K562 (cell line): Measurements from ENCODE around the gene GNAS-AS1. TPM values are rescaled to one million over a fixed set of nuclear protein-coding genes. Genes with fewer than 3 reads are reported as not detected.
A peak's percentile ranks its signal among the peaks of the same experiment; 100 is the strongest.

ENCODE experiments used
- ATAC-seq: fragments of 200-7000 bp; cut with Tn5 transposase; 3 replicates; pipeline ENCODE4 v1.9.1; 2020; ENCODE audit warnings: moderate library complexity
- BruUV-seq: library from RNA; stranded (reverse); fragments of 400-500 nt; replicated peaks from 2 replicates; lab custom pipeline; 2021; lab: Mats Ljungman, UMichigan
- CTCF ChIA-PET: fragments of 300-600 bp; formaldehyde crosslinking; extraction: SDS; loops from one replicate; lab custom pipeline; 2021; ENCODE audit warnings: low intra/inter-chr PET ratio; lab: Yijun Ruan, JAX
- POLR2A ChIA-PET: fragments of 300-600, 350-650 bp; sonication (Branson Sonifier 250); formaldehyde crosslinking; extraction: SDS; loops from one replicate; lab custom pipeline; 2021; ENCODE audit warnings: antibody characterized with exemption, inconsistent platforms; lab: Yijun Ruan, JAX
- DNase-seq, 4 experiments: peaks; one replicate each; pipeline versions ENCODE4 v3.0.0 to v3.0.0-alpha.2; 2011 to 2018; ENCODE audit warnings: low spot score in 3 of 4, mixed read lengths in 3 of 4; ENCODE audit errors: extremely low read depth in 1 of 4
- FAIRE-seq: peaks from 2 replicates; lab custom pipeline; 2011; peaks lifted over from hg19 to GRCh38; lab: Jason Lieb, UNC
- H2AFZ ChIP-seq: 2 replicates; pipeline ENCODE4 v1.6.0; 2011; ENCODE audit warnings: low read depth, low read length, control low read depth, inconsistent platforms
- H3K27ac ChIP-seq: fragments of 200-600 bp; 3 replicates; pipeline ENCODE4 v1.8.0; 2011; ENCODE audit warnings: low read depth, mild to moderate bottlenecking, control low read depth, inconsistent platforms, low read length, moderate library complexity, mixed read lengths; ENCODE audit errors: extremely low read depth
- H3K27me3 ChIP-seq, 2 experiments: fragments of 300-600 bp in 1 of 2; 2 replicates in 1 of 2; 3 replicates in 1 of 2; pipeline versions ENCODE4 v1.6.0 to v1.8.0; 2011; ENCODE audit warnings: inconsistent platforms in 2 of 2, low read length in 2 of 2, mild to moderate bottlenecking in 1 of 2, mixed read lengths in 1 of 2, moderate library complexity in 1 of 2; ENCODE audit not compliant: control insufficient read depth in 2 of 2, insufficient read depth in 2 of 2
- H3K36me3 ChIP-seq: fragments of 300-600 bp; 3 replicates; pipeline ENCODE4 v1.8.0; 2011; ENCODE audit warnings: mild to moderate bottlenecking, low read length, inconsistent platforms; ENCODE audit not compliant: control insufficient read depth, insufficient read depth
- H3K4me1 ChIP-seq, 2 experiments: fragments of 200-600 bp in 1 of 2; replicated peaks in 1 of 2; 2 replicates in 1 of 2; 3 replicates in 1 of 2; pipeline versions ENCODE4 v1.5.1 to v1.8.0; 2011; ENCODE audit warnings: inconsistent platforms in 2 of 2, low read length in 2 of 2, mild to moderate bottlenecking in 1 of 2, mixed read lengths in 1 of 2, moderate library complexity in 1 of 2; ENCODE audit not compliant: control insufficient read depth in 2 of 2, insufficient read depth in 2 of 2
- H3K4me2 ChIP-seq: 2 replicates; pipeline ENCODE4 v1.6.1; 2011; ENCODE audit warnings: low read length, control low read depth, inconsistent platforms, mixed read lengths; ENCODE audit not compliant: insufficient read depth
- H3K4me3 ChIP-seq: fragments of 200-600 bp; sonication (generic), shearing (Covaris generic); 2 replicates; pipeline ENCODE4 v1.5.1; 2016; ENCODE audit warnings: control low read depth, inconsistent platforms
- H3K79me2 ChIP-seq: fragments of 200-600 bp; 3 replicates; pipeline ENCODE4 v1.8.0; 2011; ENCODE audit warnings: low read length, inconsistent platforms; ENCODE audit not compliant: control insufficient read depth, insufficient read depth
- H3K9ac ChIP-seq, 2 experiments: 2 replicates each; pipeline versions ENCODE4 v1.6.0 to v1.6.1; 2011; ENCODE audit warnings: low read depth in 2 of 2, low read length in 2 of 2, control low read depth in 1 of 2, inconsistent platforms in 1 of 2, mild to moderate bottlenecking in 1 of 2, mixed read lengths in 1 of 2; ENCODE audit not compliant: insufficient read depth in 1 of 2
- H3K9me1 ChIP-seq: one replicate; pipeline ENCODE4 v1.6.0; 2011; ENCODE audit warnings: inconsistent platforms, mild to moderate bottlenecking, low read length, moderate library complexity; ENCODE audit not compliant: control insufficient read depth, insufficient read depth
- H3K9me3 ChIP-seq: replicated peaks from 2 replicates; pipeline ENCODE4 v1.5.1; 2011; ENCODE audit warnings: low read depth, low read length, inconsistent platforms; ENCODE audit not compliant: control insufficient read depth, insufficient read depth
- H4K20me1 ChIP-seq: replicated peaks from 2 replicates; pipeline ENCODE4 v1.6.1; 2011; ENCODE audit warnings: low read length, inconsistent platforms, mixed read lengths; ENCODE audit not compliant: control insufficient read depth, insufficient read depth
- ARID1B ChIP-seq: fragments of 450-650 bp; IDR thresholded peaks from 2 replicates; pipeline ENCODE4 v1.6.1; 2016; ENCODE audit warnings: antibody characterized with exemption, mild to moderate bottlenecking, inconsistent platforms
- C11orf30 ChIP-seq: fragments of 450-650 bp; IDR thresholded peaks from 2 replicates; pipeline ENCODE4 v1.6.1; 2016; ENCODE audit warnings: low read depth, mild to moderate bottlenecking
- DDX20 ChIP-seq: fragments of 450-650 bp; IDR thresholded peaks from 2 replicates; pipeline ENCODE4 v1.6.1; 2016; ENCODE audit warnings: missing genetic modification characterization, low read depth, mild to moderate bottlenecking, missing compliant biosample characterization, moderate library complexity
- EGR1 ChIP-seq: fragments of 450-650 bp; conservative IDR thresholded peaks from 2 replicates; pipeline ENCODE4 v1.6.1; 2017; ENCODE audit warnings: mild to moderate bottlenecking
- MIER1 ChIP-seq: fragments of 450-650 bp; IDR thresholded peaks from 2 replicates; pipeline ENCODE4 v1.6.1; 2016; ENCODE audit warnings: antibody characterized with exemption, mild to moderate bottlenecking, low read depth
- NFE2 ChIP-seq: IDR thresholded peaks from 2 replicates; pipeline ENCODE4 v1.6.1; 2014; ENCODE audit warnings: antibody characterized with exemption, low read depth
- PML ChIP-seq: IDR thresholded peaks from 2 replicates; pipeline ENCODE4 v1.6.1; 2012; ENCODE audit warnings: low read length, inconsistent platforms
- RBBP5 ChIP-seq: fragments of 200-600 bp; sonication (generic); IDR thresholded peaks from 2 replicates; pipeline ENCODE4 v1.6.1; 2012; ENCODE audit warnings: borderline replicate concordance, mild to moderate bottlenecking, low read length, control low read depth, inconsistent platforms; ENCODE audit not compliant: insufficient read depth, poor library complexity, severe bottlenecking
- RBM25 ChIP-seq: fragments of 200-400 bp; formaldehyde crosslinking; IDR thresholded peaks from 2 replicates; pipeline ENCODE4 v1.6.1; 2018; ENCODE audit warnings: low read length, low read depth, moderate library complexity; ENCODE audit not compliant: severe bottlenecking
- ZNF316 ChIP-seq: fragments of 450-650 bp; IDR thresholded peaks from 2 replicates; pipeline ENCODE4 v1.6.1; 2016
- WGBS: fragments of 100-300 bp; shearing (Covaris generic); methylation state at CpG from one replicate; pipeline ENCODE4 v1.1.6; 2016; ENCODE audit warnings: low coverage, mixed read lengths; ENCODE audit not compliant: insufficient coverage; ENCODE audit errors: missing lambda C conversion rate; 5-methylcytosine and 5-hydroxymethylcytosine counted together
- in situ Hi-C: fragments of 300-500 bp; cut with MboI; formaldehyde crosslinking; loops from 4 replicates; pipeline ENCODE4 v1.15.0; 2018; ENCODE audit warnings: inconsistent platforms, mixed read lengths
- intact Hi-C: fragments of 100-400 bp; cut with micrococcal nuclease; formaldehyde crosslinking; loops from 2 replicates; pipeline ENCODE4 v1.14.2; 2022
- polyA plus RNA-seq, 8 experiments: library from polyadenylated mRNA; depleted of rRNA in 4 of 8; stranded (reverse) in 5 of 8; unstranded in 3 of 8; fragments of >200 nt; fragmentation: Nextera tagmentation in 2 of 8; fragmentation: Illumina TruSeq in 1 of 8; extraction: Ambion mirVana in 2 of 8; extraction: Trizol in 1 of 8; gene quantifications; 2 replicates each; pipeline versions ENCODE4 v1.2.1 to v1.2.3, GENCODE V29; 2011 to 2014; ENCODE audit warnings: inconsistent platforms in 1 of 8, missing spikeins in 1 of 8
- total RNA-seq, 7 experiments: library from RNA; depleted of rRNA in 6 of 7; stranded (reverse); fragments of >200 nt in 6 of 7; fragmentation: Illumina TruSeq in 2 of 7; extraction: Trizol in 2 of 7; gene quantifications; 2 replicates each; pipeline versions ENCODE4 v1.2.1 to v1.2.3, GENCODE V29; 2011 to 2021; ENCODE audit warnings: low replicate concordance in 1 of 7

GNAS-AS1 gene
- total and polyA plus RNA-seq, 9 of the 15 experiments (the other 6 are each of a cell fraction or from before 2014, with no cell fraction given): 0.04 to 2.5 (median 0.25) TPM

GRCh38 chr20:58811334-58811733 is 39.4 kb downstream of the GNAS-AS1 start:
- Histone ChIP-seq H3K4me1 (no peaks in the 10 kb centered on the region), H3K9me1 (no peaks in the 10 kb centered on the region), H3K4me3 (no peak overlapping the region), H3K36me3 (no peaks in the 10 kb centered on the region), H2AFZ (no peak overlapping the region), H3K79me2 (no peaks in the 10 kb centered on the region), H3K9ac (no peak overlapping the region), H3K27ac (no peak overlapping the region), H3K4me2 (no peak overlapping the region), H3K27me3 (peaks cover 50 to 74% of the 10 kb centered on the region in 2 experiments), H4K20me1 (0 out of 2 replicates have a peak, but pooled peaks cover 14% of the 10 kb centered on the region), H3K9me3 (no peaks in the 10 kb centered on the region)
- ATAC-seq (0 out of 3 replicates have a peak, but pooled peaks have one; percentile 23), DNase-seq (peak in 3 of 4 experiments; percentile 24 to 27 (median 26)), FAIRE-seq (no peak)
- TF ChIP-seq MIER1 (no peak), ARID1B (no peak), DDX20 (tag) (no peak), RBBP5 (no peak), RBM25 (no peak), C11orf30 (0 out of 2 replicates have a peak, but pooled peaks have one; percentile 39), EGR1 (peak; percentile 59), ZNF316 (0 out of 2 replicates have a peak, but pooled peaks have one; percentile 23), PML (no peak), NFE2 (peak; percentile 63)
- CTCF ChIA-PET: no interaction called here
- intact Hi-C loops (no loop called here), in situ Hi-C loops (loop anchor here (25.0 kb wide), 1 partner anchor 574 kb away; the partner anchor contains the start of gene ANKRD60)
- POLR2A ChIA-PET: interaction anchor here (0.6 kb wide), 1 partner anchor 73 kb away, joined by 4 read pairs; no protein-coding TSS in a partner anchor
- WGBS: 3% methylated on average over 13 of the region's 13 CpGs
- BruUV-seq: no TSS peak
